ENCODE results near the gene TRIM44.

- TF ChIP-seq POLR2AphosphoS5 (IDR thresholded peaks at IDR 0.05; ENCODE audit: low read depth, low read length) = no peak
- no peak for TF ChIP-seq POLR2A (IDR thresholded peaks at IDR 0.05; ENCODE audit: low read depth, low read length)
Observed at GRCh38 chr11:35667257-35667656, 4.7 kb downstream of the TRIM44 start.

All from GM12891 (cell line).